Pancreas (tissue), 10 donors: Measurements from ENCODE around the gene ZNF736. TPM values are rescaled to one million over a fixed set of nuclear protein-coding genes. Genes with fewer than 3 reads are reported as not detected.

Experiments used
- ATAC-seq, 4 donors: fragments of 200-7000 bp; cut with Tn5 transposase; one replicate each; pipeline versions ENCODE4 v1.8.0 to v1.9.1; 2020; ENCODE audit warnings: mild to moderate bottlenecking in 4 of 4, moderate library complexity in 4 of 4
- DNase-seq, 6 donors: peaks; one replicate each; pipeline ENCODE4 v3.0.0-alpha.2; 2020
- FAIRE-seq: peaks from 2 replicates; lab custom pipeline; 2012; peaks lifted over from hg19 to GRCh38; lab: Jason Lieb, UNC
- H3K27ac ChIP-seq, 4 donors: fragments of 200-600 bp; sonication (generic); 1 replicate in 3 of 4; 2 replicates in 1 of 4; pipeline versions ENCODE4 v1.5.0 to v1.8.0; 2020
- H3K27me3 ChIP-seq, 4 donors: fragments of 200-600 bp; one replicate each; pipeline ENCODE4 v1.8.0; 2021
- H3K36me3 ChIP-seq, 3 donors: fragments of 200-600 bp; sonication (generic) in 1 of 3; one replicate each; pipeline versions ENCODE4 v1.5.0 to v1.8.0; 2020 to 2021
- H3K4me1 ChIP-seq, 3 donors: fragments of 200-600 bp; one replicate each; pipeline ENCODE4 v1.8.0; 2021
- H3K4me3 ChIP-seq, 4 donors: fragments of 200-600 bp; sonication (generic) in 2 of 4; one replicate each; pipeline versions ENCODE4 v1.5.0 to v1.8.0; 2020 to 2021
- H3K9me3 ChIP-seq, 4 donors: fragments of 200-600 bp; one replicate each; pipeline ENCODE4 v1.8.0; 2021
- CTCF ChIP-seq, 4 donors: fragments of 200-600 bp; sonication (generic) in 3 of 4; IDR thresholded peaks; one replicate each; pipeline versions ENCODE4 v1.5.0 to v1.8.0; 2021; ENCODE audit warnings: antibody characterized with exemption in 4 of 4
- WGBS, 2 donors: extraction: QIAGEN DNeasy Blood & Tissue Kit; methylation state at CpG; one replicate each; pipeline ENCODE4 v1.1.7; 2013; 5-methylcytosine and 5-hydroxymethylcytosine counted together
- intact Hi-C, 3 donors: fragments of 100-400 bp; cut with DNase I; formaldehyde crosslinking; loops; one replicate each; pipeline versions ENCODE4 v1.11.1 to v1.14.2; 2022
- polyA plus RNA-seq, 2 donors: library from polyadenylated mRNA; stranded (reverse); fragments of 200-250 nt; gene quantifications; one replicate each; pipeline ENCODE4 v1.2.3, GENCODE V29; 2013
- total RNA-seq, 6 donors: library from RNA; stranded (reverse); fragmentation: NEBNext Ultra II Directional in 4 of 6; extraction: Animal tissue kit (Norgen Biotek cat#: 25700) in 4 of 6; gene quantifications; one replicate each; pipeline versions ENCODE4 v1.2.1 to v1.2.4, GENCODE V29; 2021 to 2023
- donor health status: healthy with polysubstance abuse.
- donor health status: DM: no; HTN: no; CAD: no; lungs with moderate emphysema.
- donor health status: DM: no; HTN: no; CAD: no.
- donor health status: control.
- donor health status: control.
- donor health status: Bipolar disorder and iron deficiency.
- donor health status: DM: yes; HTN: yes; CAD: no.
- donor health status: DM: no; HTN: no; CAD: no.
- donor health status: DM: no; HTN: no; CAD: no.
- donor health status: DM: yes; HTN: yes; CAD: no.

The ZNF736 gene
- total and polyA plus RNA-seq, 8 donors = 3.3 to 16.0 (median 5.7) TPM

DNA sequence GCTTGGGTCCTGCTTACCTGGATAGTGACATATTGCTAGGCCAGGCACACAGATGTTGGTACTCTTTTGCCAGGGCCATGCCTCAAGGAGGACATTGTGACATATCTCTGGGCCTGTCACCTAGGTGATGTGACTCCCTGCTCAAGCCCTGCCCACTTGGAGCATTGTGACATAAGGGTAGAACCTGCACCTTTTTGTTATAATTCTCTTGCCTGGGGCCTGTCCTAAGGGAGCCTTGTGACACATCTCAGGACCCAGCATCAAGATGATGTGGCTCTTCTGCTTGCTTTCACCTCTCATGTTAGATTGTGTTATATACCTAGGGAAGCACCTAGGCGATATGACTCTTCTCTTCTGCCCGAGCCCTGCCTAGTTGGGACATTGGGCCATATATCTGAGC lies 57.4 kb downstream of the ZNF736 start:
- Histone ChIP-seq H3K27me3 (no peaks in the 10 kb centered on the region), H3K36me3 (no peaks in the 10 kb centered on the region), H3K27ac (no peak overlapping the region), H3K9me3 (no peaks in the 10 kb centered on the region), H3K4me1 (no peaks in the 10 kb centered on the region), H3K4me3 (no peak overlapping the region)
- WGBS, 2 donors = 80 to 85% methylated on average over 2 of the region's 2 CpGs
- no peak for ATAC-seq
- intact Hi-C loops = no loop called here
- FAIRE-seq = no peak
- DNase-seq = no peak
- no peak for TF ChIP-seq CTCF (IDR thresholded peaks at IDR 0.05)

GRCh38 chr7:64373017-64373416 lies 59.3 kb downstream of the ZNF736 start:
- WGBS, 2 donors = 59 to 69% methylated on average over 2 of the region's 2 CpGs
- FAIRE-seq = no peak
- no peak for ATAC-seq
- Histone ChIP-seq H3K36me3 (no peaks in the 10 kb centered on the region), H3K27me3 (no peaks in the 10 kb centered on the region), H3K4me1 (no peaks in the 10 kb centered on the region), H3K9me3 (no peaks in the 10 kb centered on the region), H3K27ac (no peak overlapping the region), H3K4me3 (no peak overlapping the region)
- no peak for TF ChIP-seq CTCF (IDR thresholded peaks at IDR 0.05)
- intact Hi-C loops = no loop called here
- no peak for DNase-seq

DNA sequence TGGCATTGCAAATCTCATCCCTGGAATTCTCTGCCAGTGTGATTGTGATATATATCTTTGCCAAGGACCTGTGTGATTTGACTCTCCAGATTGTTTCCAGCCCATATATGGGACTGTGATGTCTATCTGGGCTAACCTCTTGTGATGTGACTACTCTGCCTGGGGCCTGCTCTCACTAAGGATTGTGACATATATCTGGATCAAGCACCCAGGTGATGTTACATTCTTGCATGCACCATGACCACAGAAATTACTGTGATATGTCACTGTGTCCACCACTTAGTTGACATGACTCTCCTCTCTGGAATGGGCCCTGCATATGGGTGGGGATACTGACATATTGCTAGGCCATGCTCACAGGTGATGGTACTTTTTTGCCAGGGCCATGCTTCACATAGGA lies 86.6 kb downstream of the ZNF736 start:
- H3K36me3 ChIP-seq = no peaks in the 10 kb centered on the region
- no peaks in the 10 kb centered on the region for H3K9me3 ChIP-seq
- ATAC-seq (no peak), DNase-seq (no peak), FAIRE-seq (no peak)
- H3K27me3 ChIP-seq = no peaks in the 10 kb centered on the region
- intact Hi-C loops = no loop called here
- H3K27ac ChIP-seq = no peak overlapping the region
- H3K4me3 ChIP-seq = no peak overlapping the region
- no peaks in the 10 kb centered on the region for H3K4me1 ChIP-seq
- no peak for TF ChIP-seq CTCF (IDR thresholded peaks at IDR 0.05)

Other genes with a start within 250 kb of the ZNF736 start
- not detected for gene ZNF735, start 106.8 kb upstream of the ZNF736 start, total RNA-seq
- not detected for gene ZNF735, start 106.8 kb upstream of the ZNF736 start, polyA plus RNA-seq
- not detected for gene ZNF679, start 85.5 kb upstream of the ZNF736 start, total RNA-seq
- not detected for gene ZNF679, start 85.5 kb upstream of the ZNF736 start, polyA plus RNA-seq
- gene ZNF680, start 249.1 kb downstream of the ZNF736 start, total RNA-seq = 1 to 10 TPM; 4.0 to 8.4 (median 6.3) TPM
- 1 to 10 TPM; 2.6 to 3.6 TPM for gene ZNF680, start 249.1 kb downstream of the ZNF736 start, polyA plus RNA-seq